ENCODE data around the gene RNF217. TPM values are rescaled to one million over a fixed set of nuclear protein-coding genes. Genes with fewer than 3 reads are reported as not detected.
"Not testable (repeated sequence)": the region's sequence is repeated elsewhere in the genome, so short reads cannot be mapped to it uniquely, and the experiment has no call there.

Gene RNF217
- total RNA-seq, 4 donors from 2014 or later = 26.2 to 32.2 (median 28.8) TPM

GRCh38 chr6:125074120-125074519 lies 111.9 kb downstream of the RNF217 start:
- TF ChIP-seq EP300 (IDR thresholded peaks at IDR 0.05) (no peak), CTCF (IDR thresholded peaks at IDR 0.05) (no peak), POLR2A (IDR thresholded peaks at IDR 0.05) (no peak), POLR2AphosphoS5 (IDR thresholded peaks at IDR 0.05) (no peak)

GRCh38 chr6:125075073-125075472 lies 112.8 kb downstream of the RNF217 start:
- not testable (repeated sequence) for H3K27me3 ChIP-seq, H3K9me3 ChIP-seq, H3K27ac ChIP-seq, H3K4me1 ChIP-seq, H3K4me3 ChIP-seq, ATAC-seq
- 80 to 94% methylated on average over 1 to 2 of the region's 2 CpGs for WGBS, 2 donors (ENCODE audit: low coverage in 1 of 2)
- peaks cover 0 to 16% of the 10 kb centered on the region in 2 donors for H3K36me3 ChIP-seq

More at GRCh38 chr6:125074120-125074519, 111.9 kb downstream of the RNF217 start:
- Histone ChIP-seq H3K9me3 (no peaks in the 10 kb centered on the region), H3K27ac (no peak overlapping the region), H3K27me3 (no peaks in the 10 kb centered on the region), H3K4me3 (no peak overlapping the region), H3K36me3 (peaks cover 0 to 16% of the 10 kb centered on the region in 2 donors), H3K4me1 (no peaks in the 10 kb centered on the region)
- ATAC-seq = no peak
- whole genome bisulfite sequencing, 2 donors (ENCODE audit: low coverage in 1 of 2) = 59 to 94% methylated on average over 3 of the region's 3 CpGs

- Histone ChIP-seq H3K9me3 (no peaks in the 10 kb centered on the region), H3K4me1 (no peaks in the 10 kb centered on the region), H3K4me3 (no peak overlapping the region), H3K27me3 (no peaks in the 10 kb centered on the region), H3K27ac (no peak overlapping the region), H3K36me3 (peaks cover 0 to 16% of the 10 kb centered on the region in 2 donors)
- ATAC-seq = no peak
- no peak for TF ChIP-seq CTCF (IDR thresholded peaks at IDR 0.05)
- WGBS, 2 donors (ENCODE audit: low coverage in 1 of 2) = 51 to 60% methylated on average over 4 of the region's 4 CpGs
Measured at GRCh38 chr6:125075741-125076481, 113.7 kb downstream of the RNF217 start.

GRCh38 chr6:125076482-125076742 lies 114.2 kb downstream of the RNF217 start:
- Histone ChIP-seq H3K4me3 (no peak overlapping the region), H3K36me3 (peaks cover 0 to 18% of the 10 kb centered on the region in 2 donors), H3K27ac (no peak overlapping the region), H3K9me3 (no peaks in the 10 kb centered on the region), H3K4me1 (no peaks in the 10 kb centered on the region), H3K27me3 (no peaks in the 10 kb centered on the region)
- no peak for ATAC-seq
- WGBS, 2 donors (ENCODE audit: low coverage in 1 of 2) = 83 to 85% methylated on average over 1 to 3 of the region's 3 CpGs
- TF ChIP-seq POLR2AphosphoS5 (IDR thresholded peaks at IDR 0.05) (no peak), POLR2A (IDR thresholded peaks at IDR 0.05) (no peak), CTCF (IDR thresholded peaks at IDR 0.05) (no peak), EP300 (IDR thresholded peaks at IDR 0.05) (no peak)

- peaks cover 0 to 28% of the 10 kb centered on the region in 2 donors for H3K36me3 ChIP-seq
- no peaks in the 10 kb centered on the region for H3K9me3 ChIP-seq
- H3K27me3 ChIP-seq = no peaks in the 10 kb centered on the region
- TF ChIP-seq EP300 (IDR thresholded peaks at IDR 0.05) (no peak), POLR2A (IDR thresholded peaks at IDR 0.05) (no peak), POLR2AphosphoS5 (IDR thresholded peaks at IDR 0.05) (no peak), CTCF (IDR thresholded peaks at IDR 0.05) (no peak)
- H3K4me1 ChIP-seq = no peaks in the 10 kb centered on the region
- no peak overlapping the region for H3K27ac ChIP-seq
- WGBS, 2 donors (ENCODE audit: low coverage in 1 of 2) = 78 to 88% methylated on average over 4 of the region's 4 CpGs
- H3K4me3 ChIP-seq = no peak overlapping the region
- ATAC-seq = no peak
Measured at GRCh38 chr6:125077453-125077852, 115.2 kb downstream of the RNF217 start.
